CD14-positive monocyte (primary cell): ENCODE data around the gene OR2AT4. TPM values are rescaled to one million over a fixed set of nuclear protein-coding genes. Genes with fewer than 3 reads are reported as not detected.

Experiments
- DNase-seq, 3 donors: peaks; one replicate each; pipeline ENCODE4 v3.0.0-alpha.2; 2011 to 2022
- H2AFZ ChIP-seq: 2 replicates; pipeline ENCODE4 v1.6.0; 2012; ENCODE audit warnings: mild to moderate bottlenecking, low read depth, low read length, inconsistent platforms; ENCODE audit not compliant: insufficient read depth, poor library complexity, severe bottlenecking
- H3K27ac ChIP-seq, 2 donors: 1 replicate in 1 of 2; 2 replicates in 1 of 2; pipeline ENCODE4 v1.5.1; 2012 to 2013; ENCODE audit warnings: low read length in 2 of 2, control low read depth in 1 of 2, inconsistent platforms in 1 of 2, low read depth in 1 of 2, mild to moderate bottlenecking in 1 of 2
- H3K27me3 ChIP-seq, 2 donors: one replicate each; pipeline versions ENCODE4 v1.6.0 to v1.6.1; 2011 to 2013; ENCODE audit warnings: low read length in 2 of 2; ENCODE audit not compliant: control insufficient read depth in 2 of 2, insufficient read depth in 2 of 2
- H3K36me3 ChIP-seq, 2 donors: replicated peaks in 1 of 2; 1 replicate in 1 of 2; 2 replicates in 1 of 2; pipeline versions ENCODE4 v1.5.1 to v1.6.1; 2012 to 2013; ENCODE audit warnings: low read length in 2 of 2, control low read depth in 1 of 2, inconsistent platforms in 1 of 2, mild to moderate bottlenecking in 1 of 2; ENCODE audit not compliant: insufficient read depth in 2 of 2, control insufficient read depth in 1 of 2
- H3K4me1 ChIP-seq, 2 donors: 1 replicate in 1 of 2; 2 replicates in 1 of 2; pipeline versions ENCODE4 v1.5.1 to v1.6.1; 2012 to 2013; ENCODE audit warnings: low read length in 2 of 2, control low read depth in 1 of 2, inconsistent platforms in 1 of 2, mild to moderate bottlenecking in 1 of 2, moderate library complexity in 1 of 2; ENCODE audit not compliant: insufficient read depth in 2 of 2, control insufficient read depth in 1 of 2
- H3K4me2 ChIP-seq: replicated peaks from 2 replicates; pipeline ENCODE3; 2012; ENCODE audit warnings: low read length, moderate library complexity, mild to moderate bottlenecking; ENCODE audit not compliant: poor library complexity, severe bottlenecking; ENCODE audit errors: extremely low read depth
- H3K4me3 ChIP-seq, 3 experiments: fragments of 200-600 bp in 1 of 3; sonication (generic) in 1 of 3; replicated peaks in 1 of 3; 1 replicate in 2 of 3; 2 replicates in 1 of 3; pipeline ENCODE4 v1.5.1; 2011 to 2013; ENCODE audit warnings: low read length in 3 of 3, mild to moderate bottlenecking in 3 of 3, control low read depth in 2 of 3, low read depth in 2 of 3, inconsistent platforms in 1 of 3, moderate library complexity in 1 of 3
- H3K79me2 ChIP-seq: 2 replicates; pipeline ENCODE4 v1.6.0; 2012; ENCODE audit warnings: mild to moderate bottlenecking, control low read depth, inconsistent platforms, low read length, moderate library complexity; ENCODE audit not compliant: insufficient read depth
- H3K9ac ChIP-seq: 2 replicates; pipeline ENCODE4 v1.6.0; 2017; ENCODE audit warnings: low read length, mild to moderate bottlenecking; ENCODE audit not compliant: insufficient read depth, poor library complexity, severe bottlenecking
- H3K9me3 ChIP-seq, 2 donors: replicated peaks in 1 of 2; 1 replicate in 1 of 2; 2 replicates in 1 of 2; pipeline versions ENCODE4 v1.5.1 to v1.6.1; 2012 to 2013; ENCODE audit warnings: low read length in 2 of 2, control low read depth in 1 of 2; ENCODE audit not compliant: control insufficient read depth in 1 of 2, insufficient read depth in 1 of 2
- H4K20me1 ChIP-seq: 2 replicates; pipeline ENCODE4 v1.6.0; 2012; ENCODE audit warnings: mild to moderate bottlenecking, low read length, control low read depth, moderate library complexity; ENCODE audit not compliant: insufficient read depth
- H3K27ac Mint-ChIP-seq, 7 donors: one replicate each; pipeline ENCODE4 v1.8.0; 2020; ENCODE audit warnings: mild to moderate bottlenecking in 7 of 7, mixed read lengths in 7 of 7, moderate library complexity in 6 of 7, inconsistent platforms in 2 of 7
- H3K27me3 Mint-ChIP-seq, 3 donors: one replicate each; pipeline ENCODE4 v1.8.0; 2021 to 2022; ENCODE audit warnings: low read depth in 3 of 3, mild to moderate bottlenecking in 3 of 3, mixed read lengths in 3 of 3, moderate library complexity in 3 of 3, inconsistent platforms in 1 of 3
- H3K36me3 Mint-ChIP-seq, 2 donors: one replicate each; pipeline ENCODE4 v1.8.0; 2020; ENCODE audit warnings: mixed read lengths in 2 of 2, inconsistent platforms in 1 of 2, mild to moderate bottlenecking in 1 of 2
- H3K4me1 Mint-ChIP-seq: one replicate; pipeline ENCODE4 v1.8.0; 2020; ENCODE audit warnings: mild to moderate bottlenecking, mixed read lengths
- H3K4me3 Mint-ChIP-seq, 2 donors: one replicate each; pipeline ENCODE4 v1.8.0; 2020; ENCODE audit warnings: mild to moderate bottlenecking in 2 of 2, mixed read lengths in 2 of 2, moderate library complexity in 1 of 2
- H3K9me3 Mint-ChIP-seq, 7 donors: one replicate each; pipeline ENCODE4 v1.8.0; 2020 to 2022; ENCODE audit warnings: mixed read lengths in 7 of 7, mild to moderate bottlenecking in 6 of 7, moderate library complexity in 6 of 7, inconsistent platforms in 2 of 7
- WGBS: methylation state at CpG from one replicate; pipeline ENCODE4 v1.1.5; 2013; ENCODE audit warnings: missing lambda C conversion rate; ENCODE audit not compliant: insufficient coverage; 5-methylcytosine and 5-hydroxymethylcytosine counted together
- intact Hi-C, 2 donors: fragments of 100-400 bp; cut with micrococcal nuclease; formaldehyde crosslinking; loops; one replicate each; pipeline versions ENCODE4 v1.15.0 to v1.15.1; 2023
- polyA plus RNA-seq, 3 donors: library from polyadenylated mRNA; depleted of rRNA in 1 of 3; unstranded in 2 of 3; stranded (reverse) in 1 of 3; fragments of 300-500 nt in 2 of 3; fragments of >200 nt in 1 of 3; fragmentation: Illumina TruSeq in 2 of 3; gene quantifications; 1 replicate in 2 of 3; 2 replicates in 1 of 3; pipeline ENCODE4 v1.2.3, GENCODE V29; 2012 to 2021
- TF ChIP-seq, protein P1 (sequence below): fragments of 200-600 bp; IDR thresholded peaks from one replicate; pipeline ENCODE4 v1.8.0; 2022; ENCODE audit warnings: antibody characterized with exemption, mild to moderate bottlenecking

Gene OR2AT4
- polyA plus RNA-seq, 3 donors = not detected

DNA sequence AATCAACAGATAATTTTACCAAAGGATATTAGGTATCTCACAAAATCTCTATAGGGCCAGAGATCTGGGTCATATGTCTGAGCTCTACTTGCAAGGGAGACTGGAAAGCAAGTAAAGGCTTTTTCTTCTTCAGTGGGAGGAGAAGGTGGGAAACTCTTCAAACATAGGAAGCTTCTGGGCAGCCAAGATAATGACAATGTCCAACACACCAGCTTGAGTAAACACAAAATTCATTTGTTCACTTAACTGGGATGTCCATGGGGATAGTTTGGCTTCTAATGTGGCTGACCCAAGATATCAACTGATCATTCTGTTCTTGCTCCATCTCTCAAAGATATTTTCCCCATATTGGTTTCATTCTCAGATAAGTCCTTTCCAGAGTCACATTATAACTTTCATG, 37.4 kb downstream of the OR2AT4 start:
- no peak overlapping the region for H3K4me3 Mint-ChIP-seq
- TF ChIP-seq, protein P1, sequence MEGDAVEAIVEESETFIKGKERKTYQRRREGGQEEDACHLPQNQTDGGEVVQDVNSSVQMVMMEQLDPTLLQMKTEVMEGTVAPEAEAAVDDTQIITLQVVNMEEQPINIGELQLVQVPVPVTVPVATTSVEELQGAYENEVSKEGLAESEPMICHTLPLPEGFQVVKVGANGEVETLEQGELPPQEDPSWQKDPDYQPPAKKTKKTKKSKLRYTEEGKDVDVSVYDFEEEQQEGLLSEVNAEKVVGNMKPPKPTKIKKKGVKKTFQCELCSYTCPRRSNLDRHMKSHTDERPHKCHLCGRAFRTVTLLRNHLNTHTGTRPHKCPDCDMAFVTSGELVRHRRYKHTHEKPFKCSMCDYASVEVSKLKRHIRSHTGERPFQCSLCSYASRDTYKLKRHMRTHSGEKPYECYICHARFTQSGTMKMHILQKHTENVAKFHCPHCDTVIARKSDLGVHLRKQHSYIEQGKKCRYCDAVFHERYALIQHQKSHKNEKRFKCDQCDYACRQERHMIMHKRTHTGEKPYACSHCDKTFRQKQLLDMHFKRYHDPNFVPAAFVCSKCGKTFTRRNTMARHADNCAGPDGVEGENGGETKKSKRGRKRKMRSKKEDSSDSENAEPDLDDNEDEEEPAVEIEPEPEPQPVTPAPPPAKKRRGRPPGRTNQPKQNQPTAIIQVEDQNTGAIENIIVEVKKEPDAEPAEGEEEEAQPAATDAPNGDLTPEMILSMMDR = no peak
- Histone ChIP-seq H3K79me2 (no peaks in the 10 kb centered on the region), H3K4me2 (no peak overlapping the region), H4K20me1 (no peaks in the 10 kb centered on the region), H3K27me3 (peaks cover 0 to 6% of the 10 kb centered on the region in 2 donors), H2AFZ (no peak overlapping the region), H3K36me3 (no peaks in the 10 kb centered on the region), H3K9ac (no peak overlapping the region), H3K4me3 (no peak overlapping the region), H3K27ac (no peak overlapping the region), H3K9me3 (no peaks in the 10 kb centered on the region), H3K4me1 (no peaks in the 10 kb centered on the region)
- H3K27me3 Mint-ChIP-seq = peaks cover 0 to 7% (median 3%) of the 10 kb centered on the region in 3 donors
- DNase-seq = no peak
- H3K36me3 Mint-ChIP-seq = no peaks in the 10 kb centered on the region
- no peaks in the 10 kb centered on the region for H3K4me1 Mint-ChIP-seq
- intact Hi-C loops = no loop called here
- H3K27ac Mint-ChIP-seq = no peak overlapping the region
- H3K9me3 Mint-ChIP-seq = peaks cover 0 to 6% (median 1%) of the 10 kb centered on the region in 7 donors

DNA sequence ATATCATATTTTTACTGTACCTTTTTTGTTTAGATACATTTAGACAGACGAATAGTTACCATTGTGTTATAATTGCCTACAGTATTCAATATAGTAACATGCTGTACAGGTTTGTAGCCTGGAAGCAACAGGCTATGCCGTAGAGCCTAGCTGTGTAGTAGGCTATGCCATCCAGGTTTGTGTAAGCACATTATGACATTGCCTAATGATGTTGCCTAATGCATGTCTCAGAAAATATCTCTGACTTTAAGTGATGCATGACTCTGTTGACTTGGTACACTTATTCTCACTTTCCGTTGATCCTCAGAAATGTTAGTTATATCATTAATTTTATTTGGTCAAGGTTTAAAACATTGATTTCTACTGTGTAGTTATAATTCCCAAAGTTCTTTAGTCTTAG, 39.9 kb downstream of the OR2AT4 start:
- H3K4me3 Mint-ChIP-seq = no peak overlapping the region
- Histone ChIP-seq H3K4me2 (no peak overlapping the region), H3K4me3 (no peak overlapping the region), H4K20me1 (no peaks in the 10 kb centered on the region), H3K9me3 (peaks cover 2 to 4% of the 10 kb centered on the region in 2 donors), H3K9ac (no peak overlapping the region), H2AFZ (no peak overlapping the region), H3K27ac (no peak overlapping the region), H3K36me3 (no peaks in the 10 kb centered on the region), H3K79me2 (no peaks in the 10 kb centered on the region), H3K4me1 (no peaks in the 10 kb centered on the region), H3K27me3 (peaks cover 0 to 4% of the 10 kb centered on the region in 2 donors)
- H3K27ac Mint-ChIP-seq = no peak overlapping the region
- H3K9me3 Mint-ChIP-seq = peaks cover 3 to 23% (median 11%) of the 10 kb centered on the region in 7 donors
- 100% methylated on average over 2 of the region's 3 CpGs for WGBS
- DNase-seq = no peak
- intact Hi-C loops = no loop called here
- TF ChIP-seq, protein P1 = no peak
- no peaks in the 10 kb centered on the region for H3K4me1 Mint-ChIP-seq
- peaks cover 0 to 4% (median 3%) of the 10 kb centered on the region in 3 donors for H3K27me3 Mint-ChIP-seq
- H3K36me3 Mint-ChIP-seq = no peaks in the 10 kb centered on the region
